Fibroblast of skin of abdomen (primary cell): ENCODE data around the gene HEY2. TPM values are rescaled to one million over a fixed set of nuclear protein-coding genes. Genes with fewer than 3 reads are reported as not detected.
"Not testable (repeated sequence)": the region's sequence is repeated elsewhere in the genome, so short reads cannot be mapped to it uniquely, and the experiment has no call there.

ENCODE experiments used
- DNase-seq: peaks from one replicate; pipeline ENCODE4 v3.0.0-alpha.2; 2013
- polyA plus RNA-seq, 2 experiments: library from polyadenylated mRNA; unstranded; fragments of 120-200 nt; gene quantifications; one replicate each; pipeline ENCODE4 v1.2.1, GENCODE V29; 2013; ENCODE audit not compliant: insufficient read length in 2 of 2

Gene HEY2
- polyA plus RNA-seq (2013, experiment 1 of 2; ENCODE audit: insufficient read length), result 0.18 TPM
- polyA plus RNA-seq (2013, experiment 2 of 2; ENCODE audit: insufficient read length), result 0.16 TPM

DNA sequence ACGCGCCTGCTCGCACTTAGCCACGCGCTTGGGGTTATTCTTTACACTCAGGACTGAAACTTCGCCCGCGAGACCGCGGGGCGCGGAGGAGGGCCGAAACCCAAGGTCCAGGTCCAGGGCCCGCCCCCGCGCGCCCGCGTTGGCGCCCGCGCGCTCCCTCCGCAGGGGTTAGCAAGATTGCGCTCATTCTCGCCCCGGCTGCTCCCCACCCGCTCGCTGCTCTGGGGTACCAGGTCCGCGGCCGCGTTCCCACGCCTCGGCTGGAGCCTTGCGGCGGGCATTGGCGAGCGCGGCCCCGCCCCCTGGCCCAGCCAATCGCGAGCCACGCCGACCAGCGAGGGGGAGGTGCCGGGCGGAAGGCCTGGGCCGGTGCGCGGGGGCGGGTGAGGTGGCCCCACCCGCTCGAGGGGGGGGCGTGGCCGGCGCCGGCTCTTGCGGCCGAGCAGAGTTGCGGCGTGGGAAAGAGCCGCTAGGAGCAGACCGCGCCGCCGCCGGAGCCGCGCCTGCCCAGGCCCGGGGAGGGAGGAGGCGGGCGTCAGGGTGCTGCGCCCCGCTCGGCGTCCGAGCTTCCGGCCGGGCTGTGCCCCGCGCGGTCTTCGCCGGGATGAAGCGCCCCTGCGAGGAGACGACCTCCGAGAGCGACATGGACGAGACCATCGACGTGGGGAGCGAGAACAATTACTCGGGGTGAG, at the start of gene HEY2:
TSS of gene HEY2 (plus strand) at position 460 of the 692 bp plus-strand sequence. CDS start at position 605, 145 bp downstream.
- DNase-seq, result peak; percentile 89

DNA sequence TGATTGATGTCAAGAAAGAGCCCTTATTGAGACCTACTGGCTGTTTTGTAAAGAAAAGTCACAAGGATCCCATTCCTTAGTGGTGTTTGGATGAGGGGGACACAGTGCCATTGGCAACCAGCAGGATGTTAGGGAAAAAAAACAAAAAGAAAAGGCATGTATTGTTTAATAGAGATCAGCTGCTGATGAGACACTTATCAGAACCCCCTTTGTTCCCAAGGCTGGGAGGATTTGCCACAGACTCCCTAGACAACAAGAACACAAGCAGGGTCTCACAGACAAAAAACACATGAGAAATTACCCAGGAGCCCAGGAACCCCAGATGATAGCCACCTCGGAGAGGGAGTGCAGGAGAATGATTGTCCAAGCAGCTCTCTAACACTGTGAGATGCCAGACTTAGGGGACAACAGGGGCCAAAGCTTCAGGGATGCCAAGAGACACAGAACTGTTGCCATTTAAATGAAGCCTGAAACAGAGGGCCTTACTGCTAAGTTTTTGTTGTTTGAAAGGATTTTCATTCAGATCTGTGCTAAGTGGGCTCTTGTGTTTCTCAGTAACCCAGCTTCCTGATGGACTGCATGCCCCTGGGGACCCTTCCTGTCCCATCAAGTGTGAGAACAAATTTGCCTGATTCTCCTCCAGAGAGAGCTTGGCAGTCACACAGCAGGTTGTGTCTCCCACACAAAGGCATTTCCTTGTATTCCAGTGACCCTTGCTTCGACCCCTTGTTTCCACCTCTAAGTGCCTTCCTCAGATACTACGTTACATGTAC, 48.7 kb upstream of the HEY2 start:
- no peak for DNase-seq

DNA sequence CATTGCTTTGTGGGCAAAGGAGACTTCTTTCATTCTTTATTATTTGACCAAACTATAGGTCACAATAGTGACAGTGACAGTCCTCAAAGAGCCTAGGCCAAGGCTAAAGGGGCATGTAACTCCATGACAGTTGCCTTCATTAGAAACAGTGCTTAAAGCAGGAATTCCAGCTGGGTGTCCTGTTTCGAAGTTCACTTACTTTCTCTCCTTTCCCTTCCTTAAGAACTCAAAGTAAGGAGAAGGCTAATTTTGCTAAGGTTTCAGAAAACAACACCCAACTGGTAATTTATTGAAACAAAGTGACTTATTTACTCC, 48.1 kb upstream of the HEY2 start:
- no peak for DNase-seq

DNA sequence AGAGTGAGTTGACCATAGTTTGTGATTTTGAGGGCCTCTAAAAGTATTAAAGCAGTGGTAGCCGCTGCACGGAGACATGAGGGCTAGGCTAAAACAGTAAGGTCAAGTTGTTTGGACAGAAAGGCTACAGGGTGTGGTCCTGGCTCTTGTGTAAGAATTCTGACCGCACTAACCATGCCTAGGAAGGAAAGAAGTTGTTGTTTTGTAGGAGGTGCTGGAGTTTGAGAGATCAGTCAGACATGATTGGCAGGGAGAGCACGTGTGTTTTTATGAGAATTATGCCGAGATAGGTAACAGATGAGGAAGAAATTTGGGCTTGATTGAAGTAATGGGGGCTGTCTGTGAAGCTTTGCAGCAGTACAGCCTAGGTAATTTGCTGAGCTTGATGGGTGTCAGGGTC, 45.5 kb upstream of the HEY2 start:
- not testable (repeated sequence) for DNase-seq

DNA sequence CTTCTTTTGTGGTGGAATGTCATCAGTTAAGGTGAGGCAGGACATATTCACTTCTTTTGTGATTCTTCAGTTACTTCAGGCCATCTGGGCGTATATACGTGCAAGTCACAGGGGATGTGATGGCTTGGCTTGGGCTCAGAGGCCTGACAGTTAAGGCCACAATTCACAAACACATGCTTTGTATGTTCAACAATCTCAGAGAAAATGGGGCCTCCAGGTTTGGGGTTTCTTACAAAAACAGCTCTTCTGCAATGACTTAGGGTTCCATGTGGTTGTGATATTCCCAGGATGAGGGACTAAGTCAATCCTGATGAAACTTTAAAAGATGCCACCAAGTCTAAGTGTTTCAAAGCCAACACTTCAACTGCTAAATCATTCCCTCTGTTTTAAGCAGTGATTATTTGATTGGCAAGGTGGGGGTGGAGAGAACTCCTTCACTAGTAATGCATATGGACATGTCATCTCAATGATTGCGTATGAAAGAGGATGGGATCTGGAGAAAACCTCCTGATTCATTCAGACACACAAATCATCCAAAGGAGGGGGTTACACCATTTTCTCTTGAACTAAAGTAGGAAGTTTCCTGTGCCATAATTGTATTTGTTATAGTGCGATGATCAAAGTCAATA, 41.7 kb upstream of the HEY2 start:
- DNase-seq, result no peak

DNA sequence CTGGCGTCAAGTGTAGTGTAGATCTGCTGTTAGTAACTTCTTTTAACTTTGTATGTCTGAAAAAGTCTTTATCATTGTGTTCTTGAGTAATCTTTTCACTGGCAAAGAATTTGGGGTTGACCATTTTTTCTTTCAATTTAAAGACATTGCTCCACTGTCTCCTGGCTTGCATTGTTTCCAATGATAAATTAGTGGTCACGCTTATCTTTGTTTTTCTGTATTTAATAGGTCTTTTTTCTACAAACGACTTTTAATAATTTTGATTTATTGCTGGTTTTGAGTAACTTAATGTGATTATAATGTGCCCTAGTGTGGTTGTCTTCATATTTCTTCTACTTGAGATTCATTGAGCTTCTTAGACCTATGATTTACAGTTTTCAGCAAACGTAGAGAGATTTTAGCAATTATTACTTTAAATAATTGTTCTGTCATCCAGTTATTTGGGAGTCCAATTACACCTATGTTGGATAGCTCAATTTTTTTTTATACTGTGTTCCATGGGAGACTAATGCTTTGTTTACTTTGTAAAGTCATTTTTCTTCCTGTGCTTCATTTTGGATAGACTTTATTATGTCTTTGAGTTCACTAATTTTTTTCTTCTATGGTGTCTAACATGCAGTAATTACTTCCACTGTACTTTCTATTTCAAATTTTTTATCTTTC, 38.3 kb upstream of the HEY2 start:
- no peak for DNase-seq

DNA sequence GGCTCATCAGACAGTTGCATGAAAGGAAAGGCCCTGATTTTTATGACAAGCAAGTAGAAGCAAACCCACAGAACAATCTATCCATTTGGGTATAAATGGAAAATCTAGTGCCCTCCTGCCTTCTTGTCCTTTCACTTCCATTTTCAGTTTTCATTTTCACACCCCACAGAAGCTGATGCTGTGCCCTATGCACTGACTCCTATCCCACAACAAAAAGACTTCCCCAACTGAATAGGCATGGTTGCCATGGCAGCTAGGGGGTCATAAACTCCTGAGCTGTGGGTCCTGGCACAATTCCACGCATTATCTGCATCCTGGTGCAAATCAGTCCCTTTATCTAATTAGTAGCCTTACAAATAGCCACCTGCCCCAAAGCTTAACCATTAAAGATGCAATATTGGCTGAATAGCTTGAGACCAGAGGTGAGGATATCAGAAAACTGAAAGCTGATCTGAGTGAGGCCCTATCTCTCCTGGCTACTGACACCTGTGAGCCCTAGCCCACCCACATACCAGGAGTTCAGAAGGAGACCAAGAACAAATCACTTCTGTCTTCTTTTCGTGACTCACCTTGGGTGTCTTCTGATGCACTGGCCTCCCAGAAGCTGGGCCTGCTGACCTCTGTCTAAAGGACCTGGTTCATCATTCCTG, 34.9 kb upstream of the HEY2 start:
- DNase-seq, result no peak

DNA sequence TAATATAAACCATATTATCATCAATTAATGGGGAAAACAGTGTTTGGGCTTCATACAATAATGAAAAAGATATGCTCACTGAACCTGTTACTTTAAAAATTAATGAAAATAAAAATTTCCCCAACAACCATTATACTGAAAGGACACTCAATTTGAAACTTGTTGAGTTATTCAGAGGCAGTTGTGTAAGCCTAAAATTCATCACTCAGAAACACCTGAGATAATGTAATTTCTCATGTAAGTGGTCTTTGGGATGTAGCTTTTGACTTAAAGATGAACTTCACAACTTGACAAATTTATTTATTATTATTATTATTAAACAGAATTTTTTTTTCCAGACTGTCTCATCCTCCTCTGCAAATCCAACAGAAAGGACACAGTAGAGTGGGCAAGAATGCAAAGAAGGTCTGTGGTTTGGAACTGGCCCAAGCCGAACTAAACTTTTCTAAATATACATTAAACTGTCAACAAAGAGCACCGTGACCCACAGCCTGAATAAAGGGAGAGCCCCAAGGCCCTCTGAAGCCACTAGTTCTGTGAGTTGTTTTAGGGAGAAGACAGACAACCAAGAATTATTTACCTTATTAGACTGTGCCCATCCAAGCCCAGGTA, 32.2 kb upstream of the HEY2 start:
- DNase-seq, result peak; percentile 3

DNA sequence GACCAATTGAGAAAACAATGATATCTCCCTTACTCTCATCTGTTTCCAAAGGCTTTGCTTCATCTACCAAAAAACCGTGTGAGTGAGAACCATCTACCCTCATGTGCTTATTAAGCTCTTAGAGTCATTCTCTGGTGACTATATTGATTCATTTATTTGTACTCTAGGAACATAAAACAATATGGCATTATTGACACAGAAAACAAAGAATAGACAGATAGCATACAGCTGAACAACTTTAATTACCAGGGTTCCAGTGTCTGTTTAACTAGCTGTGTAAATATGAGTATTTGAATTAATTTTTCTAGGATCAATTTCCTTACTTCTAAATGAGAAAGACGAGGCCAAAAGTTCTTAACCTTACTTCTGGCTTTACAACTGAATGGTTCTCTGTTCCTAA, 31.3 kb upstream of the HEY2 start:
- DNase-seq, result no peak

DNA sequence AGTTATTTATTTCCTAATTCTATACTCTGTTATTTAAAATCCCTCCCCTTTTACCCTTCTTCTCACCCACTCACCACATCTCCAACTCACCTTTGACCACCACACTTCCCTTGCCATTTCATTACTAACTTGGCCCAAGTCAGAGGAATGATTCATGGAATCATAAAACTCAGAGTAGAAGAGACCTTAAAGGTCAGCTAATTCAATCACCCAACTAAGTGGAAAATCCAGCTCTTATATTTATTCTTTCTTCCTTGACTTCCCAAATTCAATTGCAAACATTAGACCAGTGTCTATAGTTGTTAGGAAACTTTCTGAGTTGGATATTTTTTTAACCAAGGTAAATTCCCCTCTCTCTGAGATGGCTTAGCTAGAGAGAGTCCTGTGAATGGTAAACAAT, 26.5 kb upstream of the HEY2 start:
- DNase-seq, result no peak

DNA sequence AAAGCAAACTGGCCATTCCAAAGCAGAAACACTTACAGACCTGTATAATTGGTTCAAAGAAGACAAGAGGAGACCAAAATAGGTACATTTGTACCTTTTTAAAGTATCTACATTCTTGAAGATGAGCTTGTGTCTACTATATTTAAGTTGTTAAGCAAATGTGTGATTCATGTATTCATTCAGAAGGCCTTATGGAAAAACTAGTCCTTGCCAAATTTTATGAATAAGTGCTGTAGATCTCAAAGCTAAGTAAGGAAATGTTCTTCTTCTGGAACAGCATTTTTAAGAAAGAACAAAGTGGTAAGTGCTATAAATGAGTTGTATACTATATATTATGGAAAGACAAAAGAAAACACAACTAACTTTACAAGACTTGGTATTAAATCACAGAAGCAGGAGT, 22.2 kb upstream of the HEY2 start:
- DNase-seq, result no peak

DNA sequence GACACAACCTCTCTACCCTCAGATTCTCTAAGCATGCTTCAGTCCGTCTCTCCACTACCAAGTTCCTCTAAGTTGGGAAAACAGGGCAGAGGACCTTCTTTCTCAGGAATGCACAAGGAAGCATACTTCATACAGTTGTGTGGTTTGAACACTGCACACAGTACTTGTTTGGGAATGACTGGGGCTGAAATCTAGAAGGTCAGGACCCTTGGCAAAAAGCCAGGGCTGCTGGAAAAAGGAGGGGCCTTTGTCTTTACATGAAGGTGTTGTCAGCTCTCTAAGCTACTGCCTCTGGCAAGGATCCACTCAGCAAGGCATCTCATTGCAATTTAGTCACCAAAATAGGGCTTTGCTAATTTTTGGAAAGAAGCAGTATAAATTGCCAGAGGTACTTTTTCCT, 20.7 kb upstream of the HEY2 start:
- DNase-seq, result no peak

DNA sequence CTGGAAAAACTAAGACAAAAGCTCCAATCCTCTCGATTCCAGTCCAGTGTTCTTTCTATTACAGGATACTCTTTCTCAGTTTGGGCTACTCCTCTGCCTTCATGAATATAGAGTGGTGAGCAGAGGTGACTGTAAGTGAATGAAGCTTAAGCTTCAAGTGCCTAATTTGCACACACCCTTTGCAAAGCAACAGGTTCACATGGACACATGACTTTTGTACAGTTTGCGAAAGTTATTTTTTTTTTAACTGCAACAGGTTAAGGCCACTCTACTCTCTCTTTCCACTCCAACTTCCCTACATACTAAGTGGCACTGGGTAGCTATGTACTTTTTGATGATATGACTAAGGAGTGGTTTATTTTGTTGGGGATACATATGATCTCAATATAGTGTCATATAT, 19.4 kb upstream of the HEY2 start:
- DNase-seq, result no peak

DNA sequence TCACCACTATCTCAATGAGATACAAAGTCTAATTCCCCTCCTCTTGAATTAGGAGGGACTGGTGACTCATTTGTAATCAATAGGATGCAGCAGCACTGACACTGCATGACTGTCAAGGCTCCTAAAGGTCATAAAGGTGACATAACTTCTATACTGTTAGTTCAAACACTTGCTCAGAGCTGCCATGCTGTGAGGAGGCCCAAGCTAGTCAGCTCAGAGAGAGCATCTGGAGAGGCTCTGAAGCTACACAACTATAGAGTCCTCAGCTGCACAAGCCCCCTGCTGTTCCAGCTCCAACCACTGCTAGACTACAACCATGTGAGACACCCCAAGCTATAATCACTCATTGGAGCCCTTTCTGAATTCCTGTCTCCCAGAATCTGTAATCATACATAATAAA, 17.0 kb upstream of the HEY2 start:
- no peak for DNase-seq

DNA sequence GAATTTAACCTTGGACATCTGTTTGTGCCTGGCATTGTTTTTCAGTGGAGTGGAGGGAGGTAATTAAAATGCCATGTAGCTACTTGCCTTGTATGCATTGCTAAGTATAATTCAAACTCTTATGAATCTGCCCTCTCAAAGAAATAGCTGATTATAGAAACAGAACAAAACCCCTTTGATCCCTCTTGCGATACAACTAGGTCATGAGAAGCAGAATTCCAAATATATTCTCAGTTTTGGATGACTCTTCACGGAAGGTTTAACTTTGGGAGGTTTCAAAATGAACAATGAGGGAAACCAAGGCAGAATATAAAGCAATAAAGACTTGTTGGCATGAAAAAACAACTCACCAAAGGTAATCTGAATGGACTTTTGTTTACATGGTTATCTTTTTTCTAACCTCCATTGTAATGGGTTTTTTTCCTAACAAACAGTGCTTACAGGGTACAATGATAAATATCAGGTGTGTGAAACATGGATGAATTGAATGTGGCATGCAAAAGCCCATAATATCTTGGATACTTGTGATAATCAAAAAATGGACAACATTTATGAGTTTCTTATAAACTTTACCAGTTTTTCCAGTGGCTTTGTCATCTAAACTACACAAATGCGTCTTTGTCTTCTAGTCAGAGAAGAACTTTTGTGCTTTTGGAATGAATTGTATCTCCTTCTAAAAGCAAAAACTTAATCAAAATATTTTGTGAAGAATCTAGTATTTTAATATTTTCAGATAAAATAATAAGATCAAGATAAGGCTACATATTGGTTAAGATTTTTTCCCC, 15.7 kb upstream of the HEY2 start:
- DNase-seq, result no peak

DNA sequence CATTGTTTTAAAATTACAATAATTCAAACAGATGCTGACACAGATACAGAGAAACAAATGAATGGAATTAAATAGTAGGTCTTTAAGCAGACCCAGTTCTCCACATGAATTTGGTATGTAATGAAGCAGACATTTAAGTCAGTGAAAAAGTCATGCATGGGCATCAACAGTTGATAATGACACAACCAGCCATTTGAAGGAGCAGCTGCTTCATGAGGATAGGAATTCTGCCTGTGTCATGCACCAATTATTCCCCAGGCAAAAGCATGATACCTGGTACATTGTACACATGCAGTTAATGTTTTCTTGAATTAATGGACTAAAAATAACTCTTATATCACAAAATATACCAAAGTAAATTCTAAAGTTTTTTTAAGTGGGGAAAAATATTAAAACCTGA, 11.2 kb upstream of the HEY2 start:
- DNase-seq, result no peak

DNA sequence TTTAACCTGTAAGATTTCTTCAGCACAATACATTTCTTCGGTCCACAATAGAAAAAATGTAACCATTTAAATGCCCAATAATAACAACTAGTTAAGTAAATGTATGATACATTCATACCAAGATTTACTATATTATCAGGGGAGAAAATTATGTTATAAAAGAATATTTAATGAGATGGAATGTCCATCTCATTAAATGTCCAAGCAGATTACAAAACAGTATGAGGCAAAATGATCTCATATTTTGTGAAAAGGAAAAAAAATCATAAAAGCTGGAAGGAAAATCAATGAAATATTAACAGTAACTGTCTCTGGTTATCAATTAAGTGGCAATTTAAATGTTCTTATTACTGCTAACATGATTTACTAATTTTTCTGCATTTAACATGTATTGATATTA, 10.1 kb upstream of the HEY2 start:
- DNase-seq, result no peak

DNA sequence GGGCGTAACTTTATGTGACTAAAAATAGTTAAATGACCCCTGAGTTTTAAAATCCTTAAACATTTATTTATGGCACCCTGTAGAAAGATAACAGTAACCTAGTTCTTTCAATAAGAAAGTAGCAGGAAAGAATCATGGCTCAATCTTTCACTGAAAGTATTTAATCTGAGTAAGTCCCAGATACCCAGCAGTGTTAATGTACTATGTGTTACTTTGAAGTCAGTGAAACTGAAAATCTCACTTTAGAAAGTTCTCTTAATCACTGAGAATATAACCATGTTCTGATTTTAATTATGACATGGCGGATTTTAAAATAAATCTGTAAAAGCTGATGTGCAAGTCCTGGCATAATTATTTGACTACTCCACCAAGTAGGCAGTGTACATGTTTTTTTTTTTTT, 8.1 kb upstream of the HEY2 start:
- no peak for DNase-seq

DNA sequence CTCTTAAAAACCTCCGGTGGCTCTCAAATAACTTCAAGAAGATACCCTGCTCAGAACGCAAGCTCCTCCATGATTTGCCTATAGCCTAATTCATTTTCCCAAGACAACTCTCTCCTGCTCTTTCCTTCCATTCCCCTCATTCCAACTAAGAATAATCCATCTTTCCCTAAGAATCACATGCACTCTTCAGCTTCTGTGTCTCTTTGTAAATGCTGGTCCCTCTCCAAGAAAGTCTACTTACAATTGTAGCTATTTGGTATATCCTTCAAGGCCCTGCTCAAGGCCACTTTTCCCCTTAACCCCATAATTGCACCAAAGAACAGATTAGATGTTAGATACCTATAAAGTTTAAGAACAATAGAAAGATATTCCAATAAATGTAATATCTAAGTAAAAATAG, 7.4 kb upstream of the HEY2 start:
- DNase-seq, result no peak

DNA sequence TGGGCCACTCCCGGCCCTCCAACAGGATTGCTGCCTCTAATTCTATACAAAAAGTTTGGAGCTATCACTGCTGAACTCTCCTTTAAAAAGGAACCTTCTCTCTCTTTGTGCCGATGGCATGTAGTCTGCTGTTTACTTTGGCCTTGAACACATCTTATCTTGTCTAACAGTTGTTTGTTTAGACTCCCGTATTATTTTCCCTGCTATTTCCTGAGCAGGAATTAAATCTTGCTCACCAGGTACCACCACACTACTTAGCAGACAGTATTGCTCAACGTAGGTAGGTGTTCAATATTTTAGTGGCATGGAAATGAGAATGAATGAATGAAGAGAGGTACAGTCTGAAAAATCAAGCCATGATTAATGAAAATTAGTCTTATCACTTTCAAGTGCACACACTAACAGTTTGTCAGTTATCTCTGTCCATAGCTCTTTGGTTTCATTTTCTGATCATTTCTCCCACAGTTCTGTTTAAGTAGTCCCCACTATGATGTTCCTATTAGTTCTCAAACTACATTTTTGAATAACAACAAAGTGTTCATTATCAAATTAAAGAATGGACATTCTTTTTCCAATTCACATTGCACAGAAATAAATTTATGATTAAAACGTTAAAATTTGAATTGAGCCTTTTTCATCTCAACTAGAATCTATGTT, 6.8 kb upstream of the HEY2 start:
- DNase-seq, result no peak

DNA sequence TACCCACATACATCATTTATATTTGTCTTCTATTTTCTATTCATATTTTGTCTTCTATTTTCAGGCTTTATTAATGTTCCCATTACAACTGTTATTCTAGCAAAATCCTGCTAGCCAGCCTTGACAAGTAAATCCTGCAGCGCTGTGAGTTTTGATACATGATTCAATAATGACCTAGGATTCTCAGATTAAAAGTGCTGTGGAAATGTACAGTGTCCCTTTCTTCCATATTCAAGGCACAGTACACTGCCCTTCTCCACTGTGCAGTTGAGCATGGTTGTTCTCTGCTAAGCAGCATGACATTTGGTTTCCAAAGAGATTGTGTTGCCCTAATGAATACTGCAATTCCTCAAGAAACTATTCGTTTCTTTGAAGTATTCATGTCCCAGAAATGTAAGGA, 5.8 kb upstream of the HEY2 start:
- no peak for DNase-seq
